ENCODE data around the gene MUC5B.

- TF ChIP-seq, protein P1, sequence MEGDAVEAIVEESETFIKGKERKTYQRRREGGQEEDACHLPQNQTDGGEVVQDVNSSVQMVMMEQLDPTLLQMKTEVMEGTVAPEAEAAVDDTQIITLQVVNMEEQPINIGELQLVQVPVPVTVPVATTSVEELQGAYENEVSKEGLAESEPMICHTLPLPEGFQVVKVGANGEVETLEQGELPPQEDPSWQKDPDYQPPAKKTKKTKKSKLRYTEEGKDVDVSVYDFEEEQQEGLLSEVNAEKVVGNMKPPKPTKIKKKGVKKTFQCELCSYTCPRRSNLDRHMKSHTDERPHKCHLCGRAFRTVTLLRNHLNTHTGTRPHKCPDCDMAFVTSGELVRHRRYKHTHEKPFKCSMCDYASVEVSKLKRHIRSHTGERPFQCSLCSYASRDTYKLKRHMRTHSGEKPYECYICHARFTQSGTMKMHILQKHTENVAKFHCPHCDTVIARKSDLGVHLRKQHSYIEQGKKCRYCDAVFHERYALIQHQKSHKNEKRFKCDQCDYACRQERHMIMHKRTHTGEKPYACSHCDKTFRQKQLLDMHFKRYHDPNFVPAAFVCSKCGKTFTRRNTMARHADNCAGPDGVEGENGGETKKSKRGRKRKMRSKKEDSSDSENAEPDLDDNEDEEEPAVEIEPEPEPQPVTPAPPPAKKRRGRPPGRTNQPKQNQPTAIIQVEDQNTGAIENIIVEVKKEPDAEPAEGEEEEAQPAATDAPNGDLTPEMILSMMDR (conservative IDR thresholded peaks at IDR 0.05; ENCODE audit: low read depth, low read length) = no peak
- TF ChIP-seq EZH2phosphoT487 (IDR thresholded peaks at IDR 0.05; ENCODE audit: borderline replicate concordance, low read length) = no peak
- TF ChIP-seq EZH2 (IDR thresholded peaks at IDR 0.05; ENCODE audit: low read length, unreplicated experiment) = no peak
Measured at GRCh38 chr11:1240771-1241170, 17.9 kb downstream of the MUC5B start.

Data from PC-3 (cell line).